HG02970 (cell line): Measurements from ENCODE around the gene CERKL.

Source experiments
- ATAC-seq: cut with Tn5 transposase; IDR thresholded peaks from one replicate; pipeline ENCODE4 v1.9.1; 2021; ENCODE audit warnings: mild to moderate bottlenecking, moderate library complexity, moderate number of reproducible peaks; ENCODE audit not compliant: unreplicated experiment, low FRiP score

CERKL gene

GRCh38 chr2:181628590-181629585, 28.0 kb downstream of the CERKL start:
- ATAC-seq = no peak

GRCh38 chr2:181627545-181627944, 29.4 kb downstream of the CERKL start:
- no peak for ATAC-seq

GRCh38 chr2:181626671-181627070, 30.2 kb downstream of the CERKL start:
- ATAC-seq = no peak

GRCh38 chr2:181623159-181623558, 33.7 kb downstream of the CERKL start:
- no peak for ATAC-seq

GRCh38 chr2:181621779-181622490, 35.0 kb downstream of the CERKL start:
- no peak for ATAC-seq

- no peak for ATAC-seq
These were observed 37.4 kb downstream of the CERKL start for GRCh38 chr2:181619516-181619915.

- ATAC-seq = no peak
These were observed 40.2 kb downstream of the CERKL start for GRCh38 chr2:181616715-181617114.

- ATAC-seq = no peak
These were observed 41.8 kb downstream of the CERKL start for GRCh38 chr2:181614874-181615638.

GRCh38 chr2:181613241-181613640, 43.7 kb downstream of the CERKL start:
- no peak for ATAC-seq

GRCh38 chr2:181607629-181608590, 49.0 kb downstream of the CERKL start:
- ATAC-seq = no peak

- no peak for ATAC-seq
These were observed 50.7 kb downstream of the CERKL start for GRCh38 chr2:181605889-181606837.

GRCh38 chr2:181602017-181602416, 54.9 kb downstream of the CERKL start:
- no peak for ATAC-seq

- no peak for ATAC-seq
These were observed 60.3 kb downstream of the CERKL start for GRCh38 chr2:181596556-181596955.

- no peak for ATAC-seq
These were observed 62.6 kb downstream of the CERKL start for GRCh38 chr2:181594322-181594721.

- ATAC-seq = no peak
These were observed 67.1 kb downstream of the CERKL start for GRCh38 chr2:181589779-181590178.

- ATAC-seq = no peak
These were observed 68.4 kb downstream of the CERKL start for GRCh38 chr2:181588546-181588945.

GRCh38 chr2:181586569-181587081, 70.3 kb downstream of the CERKL start:
- peak; percentile 98 for ATAC-seq

GRCh38 chr2:181585732-181586131, 71.2 kb downstream of the CERKL start:
- ATAC-seq = no peak
